Stomach (tissue), 4 donors: ENCODE results near the gene ECD.

Experiments used
- EP300 ChIP-seq: sonication (generic); formaldehyde crosslinking; IDR thresholded peaks from one replicate; pipeline ENCODE4 v1.6.1; 2017; ENCODE audit warnings: antibody characterized with exemption
- POLR2A ChIP-seq, 4 donors: fragments of 450-650 bp; IDR thresholded peaks; one replicate each; pipeline ENCODE4 v1.6.1; 2016; ENCODE audit warnings: antibody characterized with exemption in 4 of 4, control low read depth in 2 of 4, mild to moderate bottlenecking in 1 of 4, moderate library complexity in 1 of 4
- POLR2AphosphoS5 ChIP-seq, 3 donors: sonication (generic); formaldehyde crosslinking; IDR thresholded peaks; one replicate each; pipeline ENCODE4 v1.6.1; 2016; ENCODE audit warnings: antibody characterized with exemption in 3 of 3
- TF ChIP-seq, protein P1 (sequence below), 7 experiments: fragments of 450-650 bp in 4 of 7; fragments of 200-600 bp in 3 of 7; sonication (generic) in 3 of 7; IDR thresholded peaks; one replicate each; pipeline ENCODE4 v1.5.1; 2016 to 2019; ENCODE audit warnings: antibody characterized with exemption in 7 of 7, control low read depth in 2 of 7, mild to moderate bottlenecking in 1 of 7

GRCh38 chr10:73110345-73110849 is 57.4 kb downstream of the ECD start, which contains the start of gene NUDT13:
- TF ChIP-seq POLR2A (IDR thresholded peaks at IDR 0.05) (peak in 1 of 4 donors; percentile 37), EP300 (no peak), POLR2AphosphoS5 (IDR thresholded peaks at IDR 0.05) (peak; percentile 90 to 92 (median 92))
- TF ChIP-seq, protein P1, sequence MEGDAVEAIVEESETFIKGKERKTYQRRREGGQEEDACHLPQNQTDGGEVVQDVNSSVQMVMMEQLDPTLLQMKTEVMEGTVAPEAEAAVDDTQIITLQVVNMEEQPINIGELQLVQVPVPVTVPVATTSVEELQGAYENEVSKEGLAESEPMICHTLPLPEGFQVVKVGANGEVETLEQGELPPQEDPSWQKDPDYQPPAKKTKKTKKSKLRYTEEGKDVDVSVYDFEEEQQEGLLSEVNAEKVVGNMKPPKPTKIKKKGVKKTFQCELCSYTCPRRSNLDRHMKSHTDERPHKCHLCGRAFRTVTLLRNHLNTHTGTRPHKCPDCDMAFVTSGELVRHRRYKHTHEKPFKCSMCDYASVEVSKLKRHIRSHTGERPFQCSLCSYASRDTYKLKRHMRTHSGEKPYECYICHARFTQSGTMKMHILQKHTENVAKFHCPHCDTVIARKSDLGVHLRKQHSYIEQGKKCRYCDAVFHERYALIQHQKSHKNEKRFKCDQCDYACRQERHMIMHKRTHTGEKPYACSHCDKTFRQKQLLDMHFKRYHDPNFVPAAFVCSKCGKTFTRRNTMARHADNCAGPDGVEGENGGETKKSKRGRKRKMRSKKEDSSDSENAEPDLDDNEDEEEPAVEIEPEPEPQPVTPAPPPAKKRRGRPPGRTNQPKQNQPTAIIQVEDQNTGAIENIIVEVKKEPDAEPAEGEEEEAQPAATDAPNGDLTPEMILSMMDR (IDR thresholded peaks at IDR 0.05) = no peak
